ENCODE data around the gene CFAP74.

The CFAP74 gene

GRCh38 chr1:2003541-2004131 is at the start of gene CFAP74:
TSS of gene CFAP74 (minus strand) at chr1:2003786. CDS start at chr1:1990956, 12,830 bp downstream.
- DNase-seq: no peak

GRCh38 chr1:2053217-2053616 is 49.6 kb upstream of the CFAP74 start:
- no peak for DNase-seq

DNA sequence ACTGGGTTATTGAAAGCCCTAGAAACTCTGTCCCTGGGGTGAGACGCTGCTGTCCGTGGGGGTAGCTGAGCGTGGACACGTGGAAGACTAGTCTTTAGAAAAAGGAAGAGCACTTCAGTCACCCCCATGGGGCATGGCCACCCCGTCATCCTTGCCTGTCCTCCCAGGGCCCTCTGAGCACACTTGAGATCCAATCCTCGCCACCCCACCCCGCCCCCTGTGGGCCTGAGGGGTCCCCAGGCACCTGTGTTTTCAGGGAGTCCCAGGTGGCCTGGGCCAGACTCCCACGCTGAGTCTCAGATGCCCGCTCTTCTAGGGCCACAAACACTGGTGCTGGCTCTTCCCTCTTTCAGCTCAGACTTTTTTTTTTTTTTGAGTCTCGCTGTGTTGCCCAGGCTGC is 49.2 kb upstream of the CFAP74 start:
- DNase-seq: no peak

DNA sequence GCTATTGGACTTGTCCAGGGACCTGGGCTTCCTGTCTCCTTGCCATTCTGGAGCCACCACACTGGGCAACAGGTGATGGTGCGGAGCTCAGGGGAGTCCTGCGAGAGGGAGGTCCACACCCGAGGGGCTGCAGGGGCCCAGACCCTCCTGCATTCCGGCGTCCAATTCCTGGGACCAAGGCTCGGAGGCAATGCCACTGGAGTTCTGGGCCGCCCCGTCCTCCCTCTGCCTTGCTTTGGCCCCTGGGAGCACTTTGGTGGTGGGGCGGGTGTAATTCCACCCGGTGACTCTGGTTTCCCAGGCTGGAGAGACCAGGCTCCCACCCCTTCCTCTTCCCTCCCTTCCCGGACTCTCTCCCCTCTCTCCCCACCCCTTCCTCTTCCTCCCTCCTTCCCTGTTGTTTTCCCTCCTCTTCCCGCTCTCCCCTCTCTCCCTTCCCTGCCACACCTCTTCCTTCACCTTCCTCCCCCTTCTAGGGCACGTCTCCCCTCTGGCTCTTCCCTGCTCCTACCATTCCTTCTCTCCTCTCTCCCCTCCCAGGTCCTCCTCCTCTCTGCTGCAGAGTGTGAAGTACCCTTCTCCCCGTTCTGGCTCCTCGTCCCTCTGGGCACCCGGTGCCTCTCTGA is 48.6 kb upstream of the CFAP74 start:
- no peak for DNase-seq

DNA sequence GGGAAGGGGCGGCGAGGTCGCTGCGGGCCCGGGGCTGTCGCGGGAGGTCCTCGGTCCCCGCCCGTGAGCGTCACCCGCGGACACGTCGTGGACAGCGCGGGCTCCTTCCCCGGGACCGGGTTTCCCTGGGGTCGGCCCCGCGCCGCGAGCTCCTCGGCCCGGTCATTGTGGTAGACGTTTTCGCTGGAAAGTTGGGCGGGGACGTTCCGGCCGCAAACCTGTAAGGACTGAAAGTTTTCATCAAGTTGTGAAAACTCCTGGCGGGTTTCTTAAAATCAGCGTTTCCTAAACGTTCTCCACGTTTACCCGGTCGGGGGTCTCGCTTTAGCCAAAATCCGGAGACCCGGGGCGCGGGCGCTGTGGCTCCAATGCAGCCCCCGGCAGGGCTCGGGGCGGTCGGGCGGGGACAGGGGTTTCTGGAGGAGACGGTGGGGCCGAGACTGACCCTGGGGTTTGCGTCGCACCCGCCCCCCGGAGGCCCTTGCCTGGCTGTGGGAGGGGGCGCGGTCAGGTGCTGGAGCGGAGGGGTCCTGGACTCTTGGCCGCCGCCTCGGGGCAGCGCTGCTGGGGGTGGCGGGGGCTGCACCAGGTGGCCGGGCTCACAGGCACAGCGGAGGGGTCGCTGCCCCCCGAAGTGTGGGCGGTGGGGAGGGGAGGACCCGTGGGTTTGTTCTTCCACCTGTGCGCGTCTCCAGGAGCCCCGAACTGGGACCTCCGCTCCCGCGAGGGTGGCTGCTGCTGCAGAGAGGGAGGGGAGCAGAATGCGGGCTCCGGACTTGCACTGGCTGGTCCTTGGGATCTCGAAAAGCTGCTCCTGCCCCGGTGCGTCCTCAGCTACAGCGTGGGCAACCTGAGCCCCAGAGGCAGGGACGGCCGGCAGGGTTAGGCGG is 47.5 kb upstream of the CFAP74 start:
- DNase-seq: no peak

GRCh38 chr1:2050461-2050792 is 46.8 kb upstream of the CFAP74 start:
- no peak for DNase-seq

- DNase-seq: no peak
Observed at GRCh38 chr1:2049718-2050431, 46.3 kb upstream of the CFAP74 start, which contains the start of gene PRKCZ. TSS of gene PRKCZ (plus strand) at chr1:2050411. CDS start at chr1:2050631, 220 bp downstream.

DNA sequence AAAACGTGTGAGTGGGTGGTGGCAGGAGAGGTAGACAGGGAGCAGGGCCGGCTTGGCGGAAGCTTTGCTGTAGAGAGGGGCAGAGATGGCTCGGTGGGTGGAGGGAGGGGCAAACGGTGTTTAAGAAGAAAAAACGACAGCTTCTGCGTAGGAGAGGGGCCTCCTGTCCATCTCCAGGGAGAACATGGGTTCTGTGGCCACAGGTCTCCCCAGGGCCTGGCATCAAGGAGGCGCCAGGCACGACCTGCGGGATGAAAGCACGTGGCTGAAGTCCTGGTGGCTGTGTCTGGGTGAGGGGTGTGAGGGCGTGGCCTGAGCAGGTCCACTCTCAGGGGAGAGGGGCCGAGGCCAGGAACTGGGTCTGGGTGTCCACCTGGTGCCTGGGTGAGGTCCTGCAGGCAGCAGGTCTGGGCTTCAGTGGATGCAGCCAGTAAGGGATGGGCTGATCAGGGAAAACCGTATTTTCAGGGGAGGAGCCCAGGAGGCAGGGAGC is 45.7 kb upstream of the CFAP74 start:
- DNase-seq: no peak

GRCh38 chr1:2047749-2048729 is 44.5 kb upstream of the CFAP74 start:
- DNase-seq: no peak

GRCh38 chr1:2046953-2047748 is 43.6 kb upstream of the CFAP74 start:
- no peak for DNase-seq

DNA sequence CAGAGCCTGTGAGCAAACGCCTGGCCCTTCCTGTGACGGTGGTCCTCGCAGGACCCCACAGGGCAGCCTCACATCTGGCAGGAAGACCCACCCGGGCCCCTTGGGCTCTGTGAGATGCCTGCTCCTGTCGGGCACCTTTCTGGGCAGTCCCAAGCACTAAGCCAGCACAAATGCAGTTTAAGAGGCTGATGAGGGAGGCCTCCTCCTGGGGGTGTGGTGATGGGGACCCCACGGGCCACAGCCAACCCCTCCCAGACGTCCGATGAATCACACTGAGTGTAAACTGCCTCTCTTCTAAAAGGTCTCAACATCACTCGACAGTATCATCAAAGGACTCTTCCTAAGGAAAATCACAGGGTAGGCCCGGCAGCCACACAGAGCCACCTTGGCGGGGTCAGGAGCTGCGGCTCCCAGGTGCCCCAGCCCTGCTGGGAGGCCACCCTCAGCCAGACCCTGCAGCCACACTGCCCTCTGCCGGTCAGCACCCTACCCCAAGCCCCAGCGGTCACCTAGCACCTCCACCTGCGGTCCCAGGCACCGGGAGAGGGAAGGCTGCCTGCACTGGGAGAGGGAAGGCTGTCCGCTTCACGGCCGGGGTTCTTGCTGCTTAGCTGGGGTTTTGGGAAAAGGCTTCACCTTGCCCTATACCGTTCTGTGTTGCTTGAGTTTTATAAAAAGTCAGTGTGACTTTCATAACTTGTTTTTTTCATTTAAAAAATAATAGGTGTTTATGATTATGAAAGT is 42.8 kb upstream of the CFAP74 start:
- no peak for DNase-seq

- no peak for DNase-seq
Observed at GRCh38 chr1:2045468-2046173, 42.0 kb upstream of the CFAP74 start.

- DNase-seq: no peak
Observed at GRCh38 chr1:2044510-2045319, 41.1 kb upstream of the CFAP74 start.

DNA sequence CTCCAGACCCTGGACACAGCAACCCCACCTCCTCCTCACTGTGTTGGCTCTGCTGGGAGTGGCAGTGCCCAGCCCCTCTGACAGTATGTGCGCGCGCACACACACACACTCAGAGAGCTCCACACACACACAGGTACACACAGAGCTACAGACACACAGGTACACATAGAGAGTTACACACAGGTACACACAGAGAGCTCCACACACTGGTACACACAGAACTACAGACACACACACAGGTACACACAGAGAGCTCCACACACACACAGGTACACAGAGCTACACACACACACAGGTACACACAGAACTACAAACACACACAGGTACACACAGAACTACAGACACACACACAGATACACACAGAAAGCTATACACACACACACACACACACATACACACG is 40.3 kb upstream of the CFAP74 start:
- no peak for DNase-seq

DNA sequence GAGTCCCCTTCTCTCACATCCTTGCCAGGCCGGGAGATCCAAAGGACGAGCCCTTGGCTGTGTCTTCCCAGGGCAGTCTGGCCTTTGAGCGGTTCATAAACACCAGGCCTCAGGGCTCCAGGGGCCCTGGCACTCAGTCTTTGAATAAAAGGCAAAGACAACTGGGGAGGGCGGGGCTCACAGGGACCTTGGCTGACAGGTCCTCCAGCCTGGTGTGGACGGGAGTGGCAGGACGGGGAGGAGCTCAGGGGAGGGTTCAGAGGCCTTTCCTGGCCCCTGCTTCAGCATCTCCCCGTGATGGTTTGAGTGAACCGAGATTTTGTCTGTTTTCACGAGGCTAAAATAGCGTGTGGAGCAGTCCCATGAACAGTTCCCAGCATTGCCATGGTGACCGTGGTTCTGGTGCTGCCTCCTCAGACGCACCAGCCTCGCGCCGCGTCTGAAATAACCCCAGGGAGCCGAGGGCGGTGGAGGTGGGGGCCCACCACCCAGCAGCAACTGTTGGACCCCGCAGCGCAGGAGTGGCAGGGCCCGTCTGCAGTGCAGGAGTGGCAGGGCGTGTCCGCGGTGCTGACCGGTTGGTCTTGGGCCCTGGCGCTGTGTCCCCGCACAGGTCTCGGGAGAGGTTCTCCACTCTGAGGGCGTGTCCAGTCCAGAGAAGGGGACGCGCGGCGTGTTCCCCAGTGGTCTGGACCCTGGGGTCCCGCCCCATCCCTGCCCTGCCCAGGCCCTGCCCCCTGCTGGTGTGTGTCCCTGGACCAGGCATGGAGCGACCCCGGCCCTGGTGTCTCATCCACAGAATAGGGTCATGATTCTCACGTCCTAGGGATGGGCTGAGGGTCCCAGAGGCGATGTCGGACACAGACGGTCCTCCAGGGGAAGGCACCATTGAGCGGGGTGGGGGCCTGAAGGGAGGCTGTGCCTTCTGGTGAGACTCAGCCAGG is 39.5 kb upstream of the CFAP74 start:
- no peak for DNase-seq

DNA sequence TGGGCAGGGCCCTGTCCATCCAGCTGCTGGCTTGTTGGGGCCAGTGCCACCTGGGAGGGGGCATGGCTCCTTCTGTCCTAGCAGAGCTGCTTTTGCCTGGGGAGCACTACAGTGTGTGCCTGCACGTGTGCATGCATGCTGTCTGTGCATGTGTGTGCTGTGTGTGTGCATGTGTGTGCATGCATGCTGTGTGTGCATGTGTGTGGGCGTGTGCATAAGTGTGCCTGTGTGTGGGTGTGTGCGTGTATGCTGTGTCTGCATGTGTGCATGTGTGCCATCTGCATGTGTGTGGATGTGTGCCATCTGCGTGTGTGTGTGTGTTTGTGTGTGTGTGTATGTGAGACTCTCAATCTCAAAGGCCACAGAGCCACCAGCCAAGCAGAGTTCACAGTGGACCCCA is 38.3 kb upstream of the CFAP74 start:
- DNase-seq: no peak

DNA sequence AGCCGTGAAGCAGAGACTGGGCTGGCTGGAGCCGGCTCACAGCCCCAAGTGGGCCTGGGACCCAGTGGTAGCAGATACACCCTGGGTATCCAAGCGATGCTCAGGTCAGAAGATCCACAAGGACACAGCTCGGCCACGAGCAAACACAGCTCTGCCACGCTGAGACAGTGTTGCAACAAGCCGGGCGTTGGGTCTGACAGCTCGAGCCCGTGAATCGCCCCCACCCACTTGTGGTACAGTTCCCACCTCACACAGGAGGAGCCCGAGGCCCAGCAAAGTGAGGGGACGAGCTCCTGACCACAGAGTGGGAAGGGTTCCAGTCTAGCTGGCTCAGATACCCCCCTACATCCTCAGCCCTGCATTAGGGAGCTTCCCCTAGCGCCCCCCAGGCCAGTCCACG is 37.7 kb upstream of the CFAP74 start:
- no peak for DNase-seq

GRCh38 chr1:2039251-2039650 is 35.7 kb upstream of the CFAP74 start:
- no peak for DNase-seq
